AG04449 (cell line): ENCODE data around the gene PIWIL4.

Experiments
- CTCF ChIA-PET: fragments of 350-600 bp; formaldehyde crosslinking; extraction: SDS; loops from one replicate; lab custom pipeline; 2021; ENCODE audit warnings: antibody characterized with exemption; lab: Yijun Ruan, JAX
- POLR2A ChIA-PET: fragments of 400-600, 350-600 bp; formaldehyde crosslinking; extraction: SDS; loops from one replicate; lab custom pipeline; 2020; ENCODE audit warnings: antibody characterized with exemption, inconsistent platforms; lab: Yijun Ruan, JAX
- DNase-seq: peaks from one replicate; pipeline ENCODE4 v3.0.0-alpha.2; 2010; ENCODE audit warnings: low read depth, low spot score
- H3K4me3 ChIP-seq: 2 replicates; pipeline ENCODE4 v1.5.1; 2011; ENCODE audit warnings: low read depth, mild to moderate bottlenecking, control low read depth, low read length
- TF ChIP-seq, protein P1 (sequence below): IDR thresholded peaks from one replicate; pipeline ENCODE4 v1.5.1; 2011; ENCODE audit warnings: mild to moderate bottlenecking, moderate library complexity, low read length, control low read depth, inconsistent platforms; ENCODE audit not compliant: insufficient read depth; ENCODE audit errors: missing control alignments

Gene PIWIL4

DNA sequence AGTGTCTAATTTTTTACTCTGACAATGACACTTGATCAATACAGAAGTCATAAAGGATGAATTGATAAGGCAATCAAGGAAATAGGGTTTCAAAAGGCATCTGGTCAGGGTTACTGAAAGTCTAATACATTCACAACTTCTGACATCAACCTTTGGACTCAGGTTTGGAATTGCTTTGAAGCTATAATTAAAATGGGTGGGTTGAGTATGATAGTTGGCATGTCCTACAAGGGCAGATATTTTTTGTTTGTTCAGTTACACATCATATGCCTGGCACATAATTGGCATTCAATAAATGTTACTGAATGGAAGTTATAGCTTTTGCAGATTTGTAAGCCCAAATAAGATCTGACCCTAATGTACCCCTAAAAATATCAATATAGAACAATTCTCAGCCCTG lies 30.8 kb upstream of the PIWIL4 start:
- no peak overlapping the region for H3K4me3 ChIP-seq
- TF ChIP-seq, protein P1, sequence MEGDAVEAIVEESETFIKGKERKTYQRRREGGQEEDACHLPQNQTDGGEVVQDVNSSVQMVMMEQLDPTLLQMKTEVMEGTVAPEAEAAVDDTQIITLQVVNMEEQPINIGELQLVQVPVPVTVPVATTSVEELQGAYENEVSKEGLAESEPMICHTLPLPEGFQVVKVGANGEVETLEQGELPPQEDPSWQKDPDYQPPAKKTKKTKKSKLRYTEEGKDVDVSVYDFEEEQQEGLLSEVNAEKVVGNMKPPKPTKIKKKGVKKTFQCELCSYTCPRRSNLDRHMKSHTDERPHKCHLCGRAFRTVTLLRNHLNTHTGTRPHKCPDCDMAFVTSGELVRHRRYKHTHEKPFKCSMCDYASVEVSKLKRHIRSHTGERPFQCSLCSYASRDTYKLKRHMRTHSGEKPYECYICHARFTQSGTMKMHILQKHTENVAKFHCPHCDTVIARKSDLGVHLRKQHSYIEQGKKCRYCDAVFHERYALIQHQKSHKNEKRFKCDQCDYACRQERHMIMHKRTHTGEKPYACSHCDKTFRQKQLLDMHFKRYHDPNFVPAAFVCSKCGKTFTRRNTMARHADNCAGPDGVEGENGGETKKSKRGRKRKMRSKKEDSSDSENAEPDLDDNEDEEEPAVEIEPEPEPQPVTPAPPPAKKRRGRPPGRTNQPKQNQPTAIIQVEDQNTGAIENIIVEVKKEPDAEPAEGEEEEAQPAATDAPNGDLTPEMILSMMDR: no peak
- DNase-seq: no peak
- POLR2A ChIA-PET: no interaction called here
- CTCF ChIA-PET: interaction anchor here (0.8 to 3.1 kb wide), 7 partner anchors 10 to 32 kb away, joined by 3 to 23 read pairs (median 3); no protein-coding TSS in a partner anchor

DNA sequence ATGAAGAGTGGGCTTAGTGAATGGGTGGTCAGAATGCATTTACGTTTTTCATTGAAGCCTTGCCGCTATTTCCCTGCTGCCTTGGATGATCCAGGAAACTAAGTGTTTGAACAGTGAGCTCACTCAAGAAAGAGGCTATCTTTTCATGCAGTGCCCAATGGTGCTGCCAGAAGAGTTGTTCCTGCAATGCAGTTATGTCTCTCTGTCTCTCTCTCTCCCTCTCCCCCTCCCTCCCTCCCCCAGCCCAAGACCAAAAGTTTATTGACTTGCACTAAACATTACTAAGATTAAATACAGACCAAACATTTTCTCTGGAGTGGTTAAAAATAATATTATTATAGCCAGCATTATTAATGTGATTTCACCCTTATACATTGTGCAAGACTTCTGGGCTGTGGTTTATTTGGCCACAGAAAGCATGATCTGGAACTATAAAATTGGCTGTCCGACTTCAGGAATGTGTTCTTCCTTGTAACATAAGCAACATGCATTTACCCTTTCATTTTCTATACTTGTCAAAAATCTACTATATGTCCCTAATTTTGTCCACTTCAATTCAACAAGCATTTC lies 30.1 kb upstream of the PIWIL4 start:
- TF ChIP-seq, protein P1: no peak
- peak; percentile 70 for DNase-seq
- H3K4me3 ChIP-seq: no peak overlapping the region
- CTCF ChIA-PET: interaction anchor here (0.8 to 3.1 kb wide), 5 partner anchors 11 to 32 kb away, joined by 3 to 23 read pairs (median 3); no protein-coding TSS in a partner anchor
- POLR2A ChIA-PET: no interaction called here

DNA sequence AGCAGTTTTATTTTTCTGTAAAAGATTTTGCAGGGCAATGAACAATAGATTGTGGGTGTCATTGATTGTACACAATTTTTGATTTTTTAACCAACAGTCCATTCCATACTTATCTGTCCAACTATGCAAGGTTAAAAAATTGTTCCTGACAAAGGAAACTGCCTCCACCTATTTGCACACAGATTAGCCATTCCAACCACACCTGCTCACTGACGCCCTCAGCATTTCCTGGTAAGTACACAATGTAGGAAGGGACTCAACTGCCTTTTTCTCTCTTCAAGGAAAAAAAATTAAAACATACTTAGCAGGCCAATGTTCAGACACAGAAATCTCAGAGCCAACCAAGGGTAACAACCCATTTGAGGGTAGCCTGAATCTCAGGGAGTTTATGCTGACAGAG lies 27.7 kb upstream of the PIWIL4 start:
- TF ChIP-seq, protein P1: no peak
- DNase-seq: no peak
- POLR2A ChIA-PET: no interaction called here
- H3K4me3 ChIP-seq: no peak overlapping the region
- CTCF ChIA-PET: interaction anchor here (1.0 to 1.3 kb wide), 2 partner anchors 14 to 64 kb away, joined by 3 to 4 read pairs; no protein-coding TSS in a partner anchor

DNA sequence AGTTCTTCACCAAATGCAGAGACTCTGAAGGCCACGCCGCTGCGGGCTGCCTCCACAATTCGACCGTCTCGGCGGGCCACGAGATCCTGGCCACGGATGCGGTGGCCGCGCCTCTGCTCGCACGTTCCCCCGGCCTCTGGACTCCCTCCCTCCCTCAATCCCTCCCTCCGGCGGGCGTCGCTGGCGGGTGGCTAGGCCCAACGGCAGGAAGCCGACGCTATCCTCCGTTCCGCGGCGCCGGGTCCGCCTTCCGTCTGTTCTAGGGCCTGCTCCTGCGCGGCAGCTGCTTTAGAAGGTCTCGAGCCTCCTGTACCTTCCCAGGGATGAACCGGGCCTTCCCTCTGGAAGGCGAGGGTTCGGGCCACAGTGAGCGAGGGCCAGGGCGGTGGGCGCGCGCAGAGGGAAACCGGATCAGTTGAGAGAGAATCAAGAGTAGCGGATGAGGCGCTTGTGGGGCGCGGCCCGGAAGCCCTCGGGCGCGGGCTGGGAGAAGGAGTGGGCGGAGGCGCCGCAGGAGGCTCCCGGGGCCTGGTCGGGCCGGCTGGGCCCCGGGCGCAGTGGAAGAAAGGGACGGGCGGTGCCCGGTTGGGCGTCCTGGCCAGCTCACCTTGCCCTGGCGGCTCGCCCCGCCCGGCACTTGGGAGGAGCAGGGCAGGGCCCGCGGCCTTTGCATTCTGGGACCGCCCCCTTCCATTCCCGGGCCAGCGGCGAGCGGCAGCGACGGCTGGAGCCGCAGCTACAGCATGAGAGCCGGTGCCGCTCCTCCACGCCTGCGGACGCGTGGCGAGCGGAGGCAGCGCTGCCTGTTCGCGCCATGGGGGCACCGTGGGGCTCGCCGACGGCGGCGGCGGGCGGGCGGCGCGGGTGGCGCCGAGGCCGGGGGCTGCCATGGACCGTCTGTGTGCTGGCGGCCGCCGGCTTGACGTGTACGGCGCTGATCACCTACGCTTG lies 23.2 kb upstream of the PIWIL4 start, which contains the start of gene FUT4:
Gene FUT4, plus strand, starts transcription at position 227 of the 951 bp plus-strand sequence. Its CDS starts 213 bp downstream, at position 440.
- ChIA-PET POLR2A (interaction anchor here (0.9 kb wide), 2 partner anchors 11 to 20 kb away, joined by 4 to 5 read pairs; no protein-coding TSS in a partner anchor), CTCF (interaction anchor here (0.9 to 3.1 kb wide), 2 partner anchors 11 to 24 kb away, joined by 5 to 11 read pairs; no protein-coding TSS in a partner anchor)
- peak within 1 kb of the TSS; percentile 63 for H3K4me3 ChIP-seq
- DNase-seq: no peak
- TF ChIP-seq, protein P1: peak; percentile 22

DNA sequence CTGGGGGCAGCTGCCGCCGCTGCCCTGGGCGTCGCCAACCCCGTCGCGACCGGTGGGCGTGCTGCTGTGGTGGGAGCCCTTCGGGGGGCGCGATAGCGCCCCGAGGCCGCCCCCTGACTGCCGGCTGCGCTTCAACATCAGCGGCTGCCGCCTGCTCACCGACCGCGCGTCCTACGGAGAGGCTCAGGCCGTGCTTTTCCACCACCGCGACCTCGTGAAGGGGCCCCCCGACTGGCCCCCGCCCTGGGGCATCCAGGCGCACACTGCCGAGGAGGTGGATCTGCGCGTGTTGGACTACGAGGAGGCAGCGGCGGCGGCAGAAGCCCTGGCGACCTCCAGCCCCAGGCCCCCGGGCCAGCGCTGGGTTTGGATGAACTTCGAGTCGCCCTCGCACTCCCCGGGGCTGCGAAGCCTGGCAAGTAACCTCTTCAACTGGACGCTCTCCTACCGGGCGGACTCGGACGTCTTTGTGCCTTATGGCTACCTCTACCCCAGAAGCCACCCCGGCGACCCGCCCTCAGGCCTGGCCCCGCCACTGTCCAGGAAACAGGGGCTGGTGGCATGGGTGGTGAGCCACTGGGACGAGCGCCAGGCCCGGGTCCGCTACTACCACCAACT lies 22.4 kb upstream of the PIWIL4 start:
- TF ChIP-seq, protein P1: no peak
- no peak for DNase-seq
- peak overlapping the region; percentile 63 for H3K4me3 ChIP-seq
- ChIA-PET POLR2A (interaction anchor here (0.9 kb wide), 2 partner anchors 10 to 19 kb away, joined by 4 to 5 read pairs; no protein-coding TSS in a partner anchor), CTCF (interaction anchor here (0.9 to 3.1 kb wide), 6 partner anchors 10 to 58 kb away, joined by 3 to 11 read pairs (median 6); no protein-coding TSS in a partner anchor)
